ENCODE data around the gene GLT8D1. TPM values are rescaled to one million over a fixed set of nuclear protein-coding genes. Genes with fewer than 3 reads are reported as not detected.

GLT8D1 gene
- total and polyA plus RNA-seq, 9 of the 15 experiments (the other 6 are each of a cell fraction or from before 2014, with no cell fraction given): 14.1 to 65.9 (median 33.7) TPM

DNA sequence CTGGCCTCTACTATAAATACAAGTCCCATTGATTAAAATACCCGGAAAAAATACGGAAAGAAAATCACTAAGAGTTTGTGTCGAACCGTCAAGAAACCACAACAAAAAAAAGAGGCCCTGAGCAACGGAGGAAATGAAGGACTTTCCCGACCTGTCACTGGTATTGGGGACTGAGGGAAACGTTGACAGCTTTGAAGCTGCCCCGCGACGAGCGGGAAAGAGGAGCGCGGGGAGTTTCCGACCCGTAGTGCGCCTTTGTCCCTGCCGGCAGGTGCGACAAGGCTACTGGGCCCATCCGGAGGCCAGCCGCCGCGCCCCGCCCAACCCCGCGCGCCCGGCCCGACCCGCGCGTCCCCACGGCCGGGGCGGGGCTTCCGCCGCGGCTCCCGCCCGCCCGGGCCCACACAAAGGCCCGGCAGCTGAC, 20.3 kb downstream of the GLT8D1 start (continued):
- TF ChIP-seq POLR2G (IDR thresholded peaks at IDR 0.05; ENCODE audit: low read depth, low read length) (no peak), CBFA2T3 (IDR thresholded peaks at IDR 0.05) (no peak), COPS2 (conservative IDR thresholded peaks at IDR 0.05) (no peak), ATF6 (CRISPR knock-in tag; IDR thresholded peaks at IDR 0.05) (no peak), ZNF766 (CRISPR knock-in tag; conservative IDR thresholded peaks at IDR 0.05) (no peak), ZNF140 (CRISPR knock-in tag; IDR thresholded peaks at IDR 0.05) (no peak), BCOR (IDR thresholded peaks at IDR 0.05) (no peak), TARDBP (IDR thresholded peaks at IDR 0.05) (no peak), TEAD2 (tag; IDR thresholded peaks at IDR 0.05) (no peak), POLR2A (conservative IDR thresholded peaks at IDR 0.05) (no peak), SIN3A (IDR thresholded peaks at IDR 0.05; ENCODE audit: borderline replicate concordance in 2 of 2, control insufficient read depth in 1 of 2, low read depth in 2 of 2, low read length in 2 of 2) (peak in 1 of 2 experiments; percentile 81; a peak in 1 of 4 replicates), SETDB1 (IDR thresholded peaks at IDR 0.05; ENCODE audit: low read length) (no peak), ZFP91 (CRISPR knock-in tag; IDR thresholded peaks at IDR 0.05) (no peak), ATF2 (CRISPR knock-in tag; IDR thresholded peaks at IDR 0.05) (no peak), TCF7L2 (IDR thresholded peaks at IDR 0.05; ENCODE audit: low read depth, low read length) (no peak), ZFP36 (IDR thresholded peaks at IDR 0.05; ENCODE audit: low read depth, low read length, partially characterized antibody) (no peak)
- TF ChIP-seq, protein P1, sequence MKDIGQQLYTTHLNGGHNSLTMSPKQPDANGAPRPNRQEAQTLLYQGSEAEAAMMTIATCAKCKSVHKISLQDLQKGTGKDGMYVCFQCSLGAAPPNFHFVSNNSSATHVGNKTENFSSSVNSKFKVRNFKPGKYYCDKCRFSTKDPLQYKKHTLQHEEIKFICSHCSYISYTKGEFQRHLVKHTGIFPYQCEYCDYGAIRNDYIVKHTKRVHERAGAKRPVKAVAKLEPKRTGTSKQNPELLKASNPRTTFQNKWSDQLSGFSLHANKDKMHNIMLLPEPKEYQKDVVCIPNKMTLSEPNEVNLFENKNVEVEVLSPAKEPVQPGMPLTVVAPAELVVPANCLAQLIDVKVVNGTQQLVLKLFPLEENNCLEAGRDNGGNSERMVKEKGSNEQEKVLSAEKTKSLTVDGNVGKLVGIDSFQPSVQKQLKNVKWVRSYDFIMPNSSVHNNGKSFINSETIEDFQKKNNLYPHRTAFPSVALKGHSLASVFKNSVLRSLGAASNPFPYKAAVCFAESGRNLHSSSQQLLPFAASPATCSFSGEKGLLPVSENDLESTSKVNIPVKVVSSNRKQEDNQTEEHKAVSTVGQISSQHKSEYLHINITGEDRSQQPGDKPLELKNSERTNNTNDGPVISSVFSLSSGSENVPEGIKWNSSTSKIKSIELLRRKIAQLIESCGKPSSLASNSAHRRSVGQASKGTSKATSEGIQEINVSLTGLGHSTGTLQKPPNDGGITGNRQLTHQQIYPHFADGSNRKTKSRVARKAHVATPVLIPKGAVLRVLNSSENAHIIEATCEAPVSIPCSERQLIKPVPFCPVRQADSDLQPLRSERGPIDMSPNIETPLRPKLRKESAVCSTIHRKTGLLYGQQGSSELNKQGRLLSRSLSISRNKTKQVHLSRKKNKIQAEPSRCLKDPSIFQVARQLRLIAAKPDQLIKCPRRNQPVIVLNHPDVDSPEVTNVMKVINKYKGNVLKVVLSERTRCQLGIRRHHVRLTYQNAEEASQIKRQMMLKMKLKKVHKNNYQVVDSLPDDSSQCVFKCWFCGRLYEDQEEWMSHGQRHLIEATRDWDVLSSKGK (CRISPR knock-in tag; IDR thresholded peaks at IDR 0.05): no peak
- TF ChIP-seq, protein P2, sequence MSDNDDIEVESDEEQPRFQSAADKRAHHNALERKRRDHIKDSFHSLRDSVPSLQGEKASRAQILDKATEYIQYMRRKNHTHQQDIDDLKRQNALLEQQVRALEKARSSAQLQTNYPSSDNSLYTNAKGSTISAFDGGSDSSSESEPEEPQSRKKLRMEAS (CRISPR knock-in tag; IDR thresholded peaks at IDR 0.05): no peak
- TF ChIP-seq, protein P3, sequence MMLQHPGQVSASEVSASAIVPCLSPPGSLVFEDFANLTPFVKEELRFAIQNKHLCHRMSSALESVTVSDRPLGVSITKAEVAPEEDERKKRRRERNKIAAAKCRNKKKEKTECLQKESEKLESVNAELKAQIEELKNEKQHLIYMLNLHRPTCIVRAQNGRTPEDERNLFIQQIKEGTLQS (IDR thresholded peaks at IDR 0.05): no peak
- TF ChIP-seq, protein P3 (CRISPR knock-in tag; conservative IDR thresholded peaks at IDR 0.05): no peak
